GM12864 (cell line): ENCODE data around the gene ITPR1.

Experiments used
- DNase-seq: peaks from one replicate; pipeline ENCODE4 v3.0.0-alpha.2; 2011; ENCODE audit warnings: low read depth
- H3K4me3 ChIP-seq: 2 replicates; pipeline ENCODE4 v1.5.1; 2011; ENCODE audit warnings: mild to moderate bottlenecking, low read depth, low read length, control low read depth
- TF ChIP-seq, protein P1 (sequence below): IDR thresholded peaks from 2 replicates; pipeline ENCODE4 v1.5.1; 2011; ENCODE audit warnings: low read depth, mild to moderate bottlenecking, moderate library complexity, low read length, control low read depth, inconsistent platforms; ENCODE audit errors: missing control alignments

ITPR1 gene

DNA sequence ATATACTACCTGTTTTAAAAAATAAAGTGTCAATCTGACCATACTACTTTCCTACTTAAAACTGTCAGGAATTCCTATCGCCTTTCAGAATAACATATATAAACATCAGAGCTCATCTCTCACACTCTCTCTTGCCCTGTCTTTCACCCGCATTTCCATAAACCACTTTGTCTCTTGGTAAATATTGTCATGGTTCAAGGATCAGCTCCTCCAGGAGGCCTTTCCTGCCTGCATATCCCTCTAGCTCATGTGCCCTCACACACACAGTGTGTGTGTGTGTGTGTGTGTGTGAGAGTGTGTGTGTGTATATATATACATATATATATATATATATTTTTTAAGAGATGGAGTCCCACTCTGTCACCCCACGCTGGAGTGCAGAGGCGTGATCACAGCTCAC lies 32.8 kb upstream of the ITPR1 start:
- DNase-seq: no peak
- no peak overlapping the region for H3K4me3 ChIP-seq
- TF ChIP-seq, protein P1, sequence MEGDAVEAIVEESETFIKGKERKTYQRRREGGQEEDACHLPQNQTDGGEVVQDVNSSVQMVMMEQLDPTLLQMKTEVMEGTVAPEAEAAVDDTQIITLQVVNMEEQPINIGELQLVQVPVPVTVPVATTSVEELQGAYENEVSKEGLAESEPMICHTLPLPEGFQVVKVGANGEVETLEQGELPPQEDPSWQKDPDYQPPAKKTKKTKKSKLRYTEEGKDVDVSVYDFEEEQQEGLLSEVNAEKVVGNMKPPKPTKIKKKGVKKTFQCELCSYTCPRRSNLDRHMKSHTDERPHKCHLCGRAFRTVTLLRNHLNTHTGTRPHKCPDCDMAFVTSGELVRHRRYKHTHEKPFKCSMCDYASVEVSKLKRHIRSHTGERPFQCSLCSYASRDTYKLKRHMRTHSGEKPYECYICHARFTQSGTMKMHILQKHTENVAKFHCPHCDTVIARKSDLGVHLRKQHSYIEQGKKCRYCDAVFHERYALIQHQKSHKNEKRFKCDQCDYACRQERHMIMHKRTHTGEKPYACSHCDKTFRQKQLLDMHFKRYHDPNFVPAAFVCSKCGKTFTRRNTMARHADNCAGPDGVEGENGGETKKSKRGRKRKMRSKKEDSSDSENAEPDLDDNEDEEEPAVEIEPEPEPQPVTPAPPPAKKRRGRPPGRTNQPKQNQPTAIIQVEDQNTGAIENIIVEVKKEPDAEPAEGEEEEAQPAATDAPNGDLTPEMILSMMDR: no peak

DNA sequence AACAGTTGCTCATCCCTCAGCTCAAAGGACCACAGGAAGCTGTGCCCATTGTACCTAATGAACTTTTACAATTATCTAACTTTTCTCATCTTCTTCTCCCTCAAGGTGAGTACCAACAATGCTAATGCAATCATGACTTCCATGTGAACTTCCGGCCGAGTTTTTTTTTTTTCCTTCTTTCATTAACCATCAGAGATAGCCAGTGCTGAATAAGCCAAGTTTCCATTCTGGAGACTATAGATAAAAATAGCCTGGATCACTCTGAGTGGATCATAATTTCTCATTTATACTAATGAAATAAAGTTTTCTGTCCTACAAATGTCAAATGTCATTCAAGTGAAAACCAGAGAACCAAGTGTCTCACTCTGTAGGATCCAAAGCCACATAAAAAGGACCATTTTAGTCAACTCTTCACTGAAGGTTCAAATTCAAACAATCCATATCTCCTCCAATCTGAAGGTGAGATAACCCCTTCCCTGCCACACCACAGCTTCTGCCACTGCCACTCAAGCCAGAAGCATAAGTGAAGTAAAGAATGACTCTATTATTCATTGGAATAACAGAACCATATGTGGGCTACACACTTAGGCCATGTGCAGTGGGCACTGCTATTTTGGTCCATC lies 31.6 kb upstream of the ITPR1 start:
- TF ChIP-seq, protein P1: no peak
- H3K4me3 ChIP-seq: no peak overlapping the region
- no peak for DNase-seq

DNA sequence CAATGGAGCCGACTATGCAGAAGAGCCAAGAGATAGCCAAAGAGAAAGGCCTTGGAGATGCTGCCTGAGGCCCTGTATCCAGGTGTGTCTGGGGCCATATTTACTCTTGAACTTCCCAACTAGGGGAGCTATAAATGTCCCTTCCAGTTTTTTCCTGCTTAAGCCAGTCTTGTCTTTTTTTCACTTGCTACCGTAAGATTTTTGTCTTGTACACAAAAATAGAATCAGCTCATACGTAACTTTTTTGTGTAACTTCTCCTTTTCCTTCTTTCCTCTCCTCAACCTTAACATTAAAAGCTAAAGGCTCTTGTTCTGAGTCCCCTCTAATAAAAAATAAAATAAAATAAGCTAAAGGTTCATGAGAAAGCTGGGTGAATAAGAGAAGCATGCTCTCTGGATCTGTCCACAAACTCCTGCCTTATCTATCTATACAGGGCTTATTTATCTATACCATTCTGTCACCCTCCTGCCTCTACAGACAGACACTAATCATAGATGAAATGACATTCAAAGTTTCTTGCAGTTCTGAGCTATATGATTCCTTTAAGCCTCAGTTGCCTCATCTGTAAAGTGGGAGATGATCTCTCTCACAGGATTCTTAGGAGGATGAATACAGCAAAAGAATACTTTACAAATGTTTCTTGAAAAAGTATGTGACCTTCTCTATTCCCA lies 30.6 kb upstream of the ITPR1 start:
- H3K4me3 ChIP-seq: no peak overlapping the region
- no peak for DNase-seq
- TF ChIP-seq, protein P1: no peak

DNA sequence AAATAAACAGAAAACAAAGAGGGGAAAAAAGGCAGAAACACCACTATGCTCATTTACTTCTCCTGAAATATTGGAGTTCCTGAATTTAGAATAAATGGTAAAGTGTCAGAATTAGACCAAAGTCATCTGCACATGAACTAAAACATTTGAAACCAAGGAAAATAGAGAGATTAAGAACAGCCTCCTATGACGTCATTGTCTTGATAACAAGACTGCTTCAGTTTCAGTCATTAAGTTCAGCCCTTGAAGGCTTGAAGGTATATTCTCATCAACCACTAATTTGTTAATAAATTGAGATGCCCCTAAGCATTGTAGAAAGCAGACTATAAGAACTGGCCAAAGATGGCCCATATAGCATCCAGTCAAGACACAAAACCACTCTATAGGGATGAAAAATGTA lies 28.6 kb upstream of the ITPR1 start:
- no peak overlapping the region for H3K4me3 ChIP-seq
- DNase-seq: no peak
- TF ChIP-seq, protein P1: no peak

DNA sequence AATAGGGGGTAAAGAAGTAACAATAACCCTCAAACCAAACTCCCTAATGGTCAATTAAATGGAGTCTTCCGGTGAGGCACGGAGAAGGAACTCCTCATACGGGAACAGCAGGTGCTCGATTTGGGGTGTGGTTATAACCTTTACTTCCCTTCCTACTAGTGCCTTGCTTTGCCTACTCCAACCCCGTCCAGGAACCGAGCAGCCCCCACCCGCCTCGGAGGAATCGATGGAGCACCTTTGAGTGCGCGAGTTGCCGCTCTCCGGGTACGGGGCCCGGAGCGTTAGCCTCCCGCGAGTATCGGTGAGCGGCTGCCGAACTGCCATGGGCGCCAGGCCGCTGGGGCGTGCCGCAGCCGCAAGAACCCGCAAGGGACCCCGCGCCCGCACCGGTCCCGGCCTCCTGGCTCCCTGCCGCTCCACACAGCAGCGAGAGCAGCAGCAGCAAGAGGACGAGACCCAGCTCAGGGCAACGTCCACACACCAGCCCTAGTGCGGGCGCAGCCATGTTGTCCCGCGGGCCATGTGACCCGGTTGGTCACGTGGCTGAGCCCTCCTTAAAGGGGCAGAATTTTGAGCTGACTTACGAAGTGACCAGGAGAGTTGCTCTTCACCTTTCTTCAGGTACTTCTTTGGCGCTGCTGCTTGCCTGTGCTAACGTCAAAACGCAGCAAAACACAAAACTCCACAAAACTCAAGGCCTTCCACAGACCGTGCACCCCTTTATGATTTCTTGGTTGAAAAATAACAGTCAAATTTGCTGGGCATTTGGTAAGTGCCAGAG lies 26.2 kb upstream of the ITPR1 start, which contains the start of gene SUMF1:
Gene SUMF1, minus strand, starts transcription at position 529 of the 781 bp plus-strand sequence. Its CDS starts 24 bp downstream, at position 505.
- peak; percentile 47 for DNase-seq
- H3K4me3 ChIP-seq: peak within 1 kb of the TSS; percentile 85
- TF ChIP-seq, protein P1: no peak

DNA sequence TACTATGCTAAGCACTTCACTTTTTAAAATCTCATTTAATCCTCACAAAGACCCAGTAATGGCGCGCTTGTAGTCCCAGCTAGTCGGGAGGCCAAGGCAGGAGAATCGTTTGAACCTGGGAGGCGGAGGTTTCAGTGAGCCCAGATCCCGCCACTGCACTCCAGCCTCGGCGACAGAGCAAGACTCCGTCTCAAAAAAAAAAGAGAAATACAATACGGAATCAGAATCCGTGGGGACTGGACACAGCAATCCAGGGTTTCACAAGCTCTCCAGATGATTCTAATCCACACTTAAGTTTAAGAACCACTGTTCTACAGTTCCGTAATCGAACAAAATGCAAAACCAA lies 25.7 kb upstream of the ITPR1 start:
- H3K4me3 ChIP-seq: peak overlapping the region; percentile 85
- TF ChIP-seq, protein P1: no peak
- DNase-seq: no peak
